Right ventricle myocardium superior (tissue), 1 donor: ENCODE data around the gene CYP4X1. TPM values are rescaled to one million over a fixed set of nuclear protein-coding genes. Genes with fewer than 3 reads are reported as not detected.
"Not testable (repeated sequence)": the region's sequence is repeated elsewhere in the genome, so short reads cannot be mapped to it uniquely, and the experiment has no call there.

Experiments
- ATAC-seq: fragments of 200-7000 bp; cut with Tn5 transposase; one replicate; pipeline ENCODE4 v1.9.1; 2020; ENCODE audit warnings: mild to moderate bottlenecking; ENCODE audit not compliant: poor library complexity
- DNase-seq: peaks from one replicate; pipeline ENCODE4 v3.0.0-alpha.2; 2020
- intact Hi-C: fragments of 100-400 bp; cut with DNase I; formaldehyde crosslinking; loops from one replicate; pipeline ENCODE4 v1.11.2; 2022
- total RNA-seq: library from RNA; stranded (reverse); fragmentation: NEBNext Ultra II Directional; extraction: Animal tissue kit (Norgen Biotek cat#: 25700); gene quantifications from one replicate; pipeline ENCODE4 v1.2.1, GENCODE V29; 2021
- donor health status: DM: no; HTN: yes; CAD: no; lungs with severe emphysema.

Gene CYP4X1
- total RNA-seq, 1 donor from 2014 or later: 1.9 TPM

DNA sequence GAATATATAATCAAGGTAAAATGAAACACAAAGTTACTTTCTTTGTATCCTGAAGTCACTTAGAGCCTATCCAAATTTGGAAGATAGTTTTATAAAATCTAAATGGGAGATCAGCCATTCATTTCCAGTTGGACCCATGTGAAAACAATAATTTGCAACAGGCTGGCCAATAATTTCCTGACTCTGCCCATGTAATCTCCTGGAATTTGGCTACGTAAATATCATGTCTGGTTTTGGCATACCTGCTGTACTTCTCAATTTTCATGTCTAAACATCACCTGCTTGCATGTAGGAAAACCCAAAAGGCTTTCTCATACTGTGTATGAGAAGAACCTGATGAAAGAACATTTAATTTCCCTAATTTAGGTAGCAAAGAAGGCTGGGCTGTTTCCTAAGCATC, 35.9 kb downstream of the CYP4X1 start:
- intact Hi-C loops: no loop called here
- no peak for ATAC-seq
- DNase-seq: no peak

GRCh38 chr1:47067097-47067594, 43.7 kb downstream of the CYP4X1 start, which contains the start of gene CYP4Z1:
TSS of gene CYP4Z1 (plus strand) at chr1:47067231. CDS start at chr1:47067491, 260 bp downstream.
- DNase-seq (no peak), ATAC-seq (no peak)
- intact Hi-C loops: no loop called here

DNA sequence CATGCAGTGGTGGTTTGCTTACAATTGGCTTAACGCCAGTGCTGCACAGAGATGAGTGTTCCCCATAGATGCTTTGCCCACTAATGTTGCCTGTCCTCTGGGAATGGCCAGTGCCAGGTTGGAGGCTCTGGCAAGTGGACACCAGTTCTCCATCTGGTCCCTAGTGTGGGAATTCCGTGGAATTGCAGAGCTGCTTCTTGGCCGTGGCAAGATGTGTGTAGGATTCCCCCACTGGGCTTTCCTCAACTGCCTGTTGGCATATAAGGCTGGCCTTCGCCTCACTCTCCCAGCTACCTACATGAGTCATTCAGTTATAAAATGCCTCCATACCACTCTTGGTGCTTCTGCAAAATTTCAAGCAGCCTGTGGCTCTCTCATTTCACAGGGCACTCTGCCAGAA, 45.6 kb downstream of the CYP4X1 start:
- DNase-seq, intact Hi-C loops, ATAC-seq: not testable (repeated sequence)

DNA sequence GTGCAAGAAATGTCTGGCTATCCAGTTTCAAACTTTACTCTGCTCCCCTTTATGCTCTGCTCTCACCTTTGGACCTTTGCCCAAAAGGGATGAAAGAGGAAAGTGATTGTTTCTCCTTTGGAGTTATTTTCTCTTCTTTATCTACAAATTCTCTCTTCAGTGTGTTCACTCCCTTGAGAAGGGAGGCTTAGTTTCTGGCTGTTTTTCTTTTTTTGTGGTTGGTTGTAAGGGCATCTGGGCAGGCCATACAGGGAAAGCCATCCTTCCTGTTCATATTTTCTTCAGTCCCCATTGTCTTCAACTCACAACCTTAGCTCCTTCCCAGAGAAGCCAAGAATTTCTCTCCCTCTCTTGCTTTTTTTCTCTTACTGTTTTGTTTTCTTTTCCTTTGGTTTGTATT, 46.0 kb downstream of the CYP4X1 start:
- ATAC-seq, DNase-seq, intact Hi-C loops: not testable (repeated sequence)

DNA sequence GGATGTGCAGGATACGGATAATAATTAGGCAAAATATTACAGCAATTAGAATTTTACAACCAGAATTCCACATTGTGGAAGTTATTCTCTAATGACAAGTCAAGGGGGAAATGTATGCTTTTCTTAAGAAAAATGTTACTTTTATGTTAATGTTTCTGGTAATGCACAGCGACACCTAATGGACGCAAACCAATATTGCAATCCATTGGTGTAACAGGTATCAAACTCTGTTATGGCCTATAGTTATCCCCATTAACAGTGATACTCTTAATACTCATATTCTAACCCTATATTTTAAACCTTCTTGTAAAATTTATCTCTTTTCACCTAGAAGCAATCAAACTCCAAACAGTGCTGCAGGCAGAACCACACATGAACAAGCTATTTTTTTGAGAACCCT, 65.9 kb downstream of the CYP4X1 start:
- ATAC-seq, intact Hi-C loops, DNase-seq: not testable (repeated sequence)

GRCh38 chr1:47091476-47091875, 68.0 kb downstream of the CYP4X1 start:
- DNase-seq, intact Hi-C loops, ATAC-seq: not testable (repeated sequence)

Other genes starting within 250 kb of the CYP4X1 start
- 20.4 TPM for gene CYP4B1, start 224.6 kb upstream of the CYP4X1 start, total RNA-seq
- gene CYP4A11, start 82.2 kb upstream of the CYP4X1 start, total RNA-seq: not detected
- 0.86 TPM for gene CYP4Z1, start 43.6 kb downstream of the CYP4X1 start, total RNA-seq
- 0.16 TPM for gene CYP4A22, start 113.8 kb downstream of the CYP4X1 start, total RNA-seq
- gene PDZK1IP1, start 166.4 kb downstream of the CYP4X1 start, total RNA-seq: not detected
- 3.8 TPM for gene TAL1, start 208.6 kb downstream of the CYP4X1 start, total RNA-seq